ENCODE measurements around the gene GALNT10. TPM values are rescaled to one million over a fixed set of nuclear protein-coding genes. Genes with fewer than 3 reads are reported as not detected.

GALNT10 gene, protein sequence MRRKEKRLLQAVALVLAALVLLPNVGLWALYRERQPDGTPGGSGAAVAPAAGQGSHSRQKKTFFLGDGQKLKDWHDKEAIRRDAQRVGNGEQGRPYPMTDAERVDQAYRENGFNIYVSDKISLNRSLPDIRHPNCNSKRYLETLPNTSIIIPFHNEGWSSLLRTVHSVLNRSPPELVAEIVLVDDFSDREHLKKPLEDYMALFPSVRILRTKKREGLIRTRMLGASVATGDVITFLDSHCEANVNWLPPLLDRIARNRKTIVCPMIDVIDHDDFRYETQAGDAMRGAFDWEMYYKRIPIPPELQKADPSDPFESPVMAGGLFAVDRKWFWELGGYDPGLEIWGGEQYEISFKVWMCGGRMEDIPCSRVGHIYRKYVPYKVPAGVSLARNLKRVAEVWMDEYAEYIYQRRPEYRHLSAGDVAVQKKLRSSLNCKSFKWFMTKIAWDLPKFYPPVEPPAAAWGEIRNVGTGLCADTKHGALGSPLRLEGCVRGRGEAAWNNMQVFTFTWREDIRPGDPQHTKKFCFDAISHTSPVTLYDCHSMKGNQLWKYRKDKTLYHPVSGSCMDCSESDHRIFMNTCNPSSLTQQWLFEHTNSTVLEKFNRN
- total RNA-seq (2012; rRNA removed) (43.9 and 46.2 TPM in 2 replicates), polyA plus RNA-seq (2012; rRNA removed) (66.8 and 67.0 TPM in 2 replicates), Bru-seq, nascent RNA (percentile 87 among the genes with signal in this experiment), BruChase-seq, experiment 1, labeled RNA remaining after a 6-hour chase (percentile 74 among the genes with signal in this experiment), BruChase-seq, experiment 2, labeled RNA remaining after a 2-hour chase (percentile 78 among the genes with signal in this experiment)
- polyA plus RNA-seq (2012; cell fraction: cytosol; rRNA removed), result 21.9 and 22.7 TPM in 2 replicates
- polyA plus RNA-seq (2012; cell fraction: nucleus; rRNA removed; ENCODE audit: low replicate concordance), result 30.8 and 46.0 TPM in 2 replicates
- long read RNA-seq, full-length matches to known transcripts, result 27 of 78 reads
- long read RNA-seq, partial matches to known transcripts, result 12 of 78 reads
- long read RNA-seq, other reads (novel, unspliced or antisense), result 39 of 78 reads

DNA sequence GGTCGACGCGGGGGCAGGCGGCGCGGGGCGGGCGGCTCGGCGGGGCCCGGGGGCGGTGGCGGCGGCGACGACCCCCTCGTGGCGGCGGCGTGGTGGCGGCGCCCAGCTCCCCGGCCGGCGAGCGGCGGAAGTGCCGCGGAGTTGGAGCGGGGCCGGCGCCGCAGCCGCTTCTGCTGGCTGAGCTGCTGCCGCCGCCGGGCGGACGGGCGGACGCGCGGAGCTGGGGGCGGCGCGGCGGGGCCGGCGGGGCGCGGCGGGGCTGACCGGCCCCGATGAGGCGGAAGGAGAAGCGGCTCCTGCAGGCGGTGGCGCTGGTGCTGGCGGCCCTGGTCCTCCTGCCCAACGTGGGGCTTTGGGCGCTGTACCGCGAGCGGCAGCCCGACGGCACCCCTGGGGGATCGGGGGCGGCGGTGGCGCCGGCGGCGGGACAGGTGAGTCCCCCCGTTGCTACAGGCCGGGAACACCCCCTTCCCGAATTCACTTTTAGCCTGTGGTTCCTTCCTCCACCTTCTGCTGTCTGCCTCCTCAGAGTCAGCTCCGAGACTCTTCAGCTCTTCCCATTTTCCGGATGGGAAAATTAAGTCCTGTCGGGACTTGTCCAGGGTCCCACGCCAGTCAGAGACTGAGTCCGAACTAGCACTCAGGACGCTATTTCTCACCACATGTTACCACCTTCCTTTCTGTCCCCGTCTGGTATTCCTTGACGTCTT, at the start of gene GALNT10:
GALNT10 (plus strand) TSS at position 139 of the 710 bp plus-strand sequence; CDS start at position 273, 134 bp downstream.
- no peaks in the 10 kb centered on the region for H3K9me3 ChIP-seq (ENCODE audit: control insufficient read depth, insufficient read depth, low read length)
- H3K9ac ChIP-seq (ENCODE audit: low read depth, low read length), result peak within 1 kb of the TSS; percentile 62
- no peaks in the 10 kb centered on the region for H3K27me3 ChIP-seq (ENCODE audit: control insufficient read depth, insufficient read depth, low read length)
- peak within 1 kb of the TSS; percentile 74 for H3K27ac ChIP-seq (ENCODE audit: insufficient read depth, low read length)
- BruUV-seq (replicated peaks), result no TSS peak
- ChIA-PET POLR2A (ENCODE audit: unreplicated experiment) (interaction anchor here (0.7 kb wide), 1 partner anchor 97 kb away, joined by 3 read pairs; no protein-coding TSS in a partner anchor), CTCF (interaction anchor here (1.4 to 1.7 kb wide), 3 partner anchors 10 to 215 kb away, joined by 4 to 13 read pairs (median 7); no protein-coding TSS in a partner anchor)
- H3K4ac ChIP-seq (ENCODE audit: low read depth, low read length), result peak within 1 kb of the TSS; percentile 77
- H3K79me1 ChIP-seq (ENCODE audit: low read depth in 1 of 2, low read length in 2 of 2), result peaks cover 17 to 48% of the 10 kb centered on the region in 2 experiments
- no peaks in the 10 kb centered on the region for H3K36me3 ChIP-seq (ENCODE audit: control insufficient read depth, insufficient read depth, low read length)
- no peak within 1 kb of the TSS for H2BK20ac ChIP-seq (ENCODE audit: low read depth, low read length)
- H3K56ac ChIP-seq (ENCODE audit: extremely low read depth, insufficient read depth, low read length), result peak within 1 kb of the TSS; percentile 61; the same call in 1 of the 2 replicates
- peak within 1 kb of the TSS; percentile 73 for H2BK120ac ChIP-seq (ENCODE audit: low read depth, low read length)
- ATAC-seq (ENCODE audit: low read depth), result peak; percentile 75
- DNase-seq, result peak; percentile 66
- WGBS, 2 experiments (ENCODE audit: extremely low coverage in 2 of 2, insufficient read length in 1 of 2), result 0% methylated on average over 9 of the region's 84 CpGs; no CpG with 5 or more reads in 1 of the 2 experiments
- intact Hi-C loops (cut with micrococcal nuclease), result loop anchor here (1.0 to 5.0 kb wide), 2 partner anchors 215 to 667 kb away; partner anchors contain the start of gene CNOT8
- H3K4me1 ChIP-seq (ENCODE audit: control insufficient read depth, insufficient read depth, low read length), result peaks cover 15% of the 10 kb centered on the region
- peak within 1 kb of the TSS; percentile 80 for H3K4me3 ChIP-seq (ENCODE audit: insufficient read depth, low read depth, low read length)
- dilution Hi-C loops (cut with HindIII; ENCODE audit: low sequenced_read_pairs, unreplicated experiment), result no loop called here
- peak within 1 kb of the TSS; percentile 89 for H2AK9ac ChIP-seq (replicated peaks; ENCODE audit: low read depth, low read length, poor library complexity)
- H4K8ac ChIP-seq (ENCODE audit: low read depth in 2 of 2, low read length in 2 of 2), result peak within 1 kb of the TSS in 1 of 2 experiments; percentile 56; a peak in 1 of 4 replicates
- H4K20me1 ChIP-seq (ENCODE audit: insufficient read depth, low read length), result peaks cover 17% of the 10 kb centered on the region; the same call in 1 of the 2 replicates
- peak within 1 kb of the TSS; percentile 97 for H2BK5ac ChIP-seq (ENCODE audit: low read depth, low read length, poor library complexity, severe bottlenecking)
- in situ Hi-C loops (cut with MboI; ENCODE audit: low sequenced_read_pairs), result no loop called here
- peak within 1 kb of the TSS; percentile 81 for H2AK5ac ChIP-seq (ENCODE audit: low read depth, low read length)
- no peak for TF ChIP-seq SMC3 (IDR thresholded peaks at IDR 0.05; ENCODE audit: low read depth, low read length)
- TF ChIP-seq CHD1 (IDR thresholded peaks at IDR 0.05; ENCODE audit: low read depth, low read length), result no peak; the same call in 1 of the 2 replicates
- TF ChIP-seq, protein P1, sequence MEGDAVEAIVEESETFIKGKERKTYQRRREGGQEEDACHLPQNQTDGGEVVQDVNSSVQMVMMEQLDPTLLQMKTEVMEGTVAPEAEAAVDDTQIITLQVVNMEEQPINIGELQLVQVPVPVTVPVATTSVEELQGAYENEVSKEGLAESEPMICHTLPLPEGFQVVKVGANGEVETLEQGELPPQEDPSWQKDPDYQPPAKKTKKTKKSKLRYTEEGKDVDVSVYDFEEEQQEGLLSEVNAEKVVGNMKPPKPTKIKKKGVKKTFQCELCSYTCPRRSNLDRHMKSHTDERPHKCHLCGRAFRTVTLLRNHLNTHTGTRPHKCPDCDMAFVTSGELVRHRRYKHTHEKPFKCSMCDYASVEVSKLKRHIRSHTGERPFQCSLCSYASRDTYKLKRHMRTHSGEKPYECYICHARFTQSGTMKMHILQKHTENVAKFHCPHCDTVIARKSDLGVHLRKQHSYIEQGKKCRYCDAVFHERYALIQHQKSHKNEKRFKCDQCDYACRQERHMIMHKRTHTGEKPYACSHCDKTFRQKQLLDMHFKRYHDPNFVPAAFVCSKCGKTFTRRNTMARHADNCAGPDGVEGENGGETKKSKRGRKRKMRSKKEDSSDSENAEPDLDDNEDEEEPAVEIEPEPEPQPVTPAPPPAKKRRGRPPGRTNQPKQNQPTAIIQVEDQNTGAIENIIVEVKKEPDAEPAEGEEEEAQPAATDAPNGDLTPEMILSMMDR (conservative IDR thresholded peaks at IDR 0.05; ENCODE audit: low read depth, low read length), result peak; percentile 4; the same call in 1 of the 2 replicates
- peak; percentile 87 for TF ChIP-seq POLR2A (IDR thresholded peaks at IDR 0.05; ENCODE audit: low read depth, low read length)
- H3K4me2 ChIP-seq (ENCODE audit: low read depth, low read length), result peak within 1 kb of the TSS; percentile 82
- H3K18ac ChIP-seq (ENCODE audit: low read depth, low read length), result no peak within 1 kb of the TSS
- peak within 1 kb of the TSS; percentile 93 for H3K14ac ChIP-seq (replicated peaks; ENCODE audit: low read depth, low read length)
- H2BK15ac ChIP-seq (ENCODE audit: low read depth, low read length), result 0 out of 3 replicates have a peak within 1 kb of the TSS, but pooled peaks have one; percentile 5
- H3K9me1 ChIP-seq (ENCODE audit: insufficient read depth, low read length), result peaks cover 4% of the 10 kb centered on the region; the same call in 1 of the 2 replicates
- peak within 1 kb of the TSS; percentile 75 for H3K23ac ChIP-seq (ENCODE audit: low read depth, low read length)
- 0 out of 2 replicates have a peak within 1 kb of the TSS, but pooled peaks have one; percentile 3 for H4K5ac ChIP-seq (ENCODE audit: low read depth, low read length)
- peak within 1 kb of the TSS; percentile 95 for H2AFZ ChIP-seq (replicated peaks; ENCODE audit: low read length, poor library complexity)
- H4K91ac ChIP-seq (ENCODE audit: insufficient read depth, low read depth, low read length), result peak within 1 kb of the TSS; percentile 75

All from IMR-90 (cell line).